A549 (cell line): ENCODE measurements around the gene TCF7L2. TPM values are rescaled to one million over a fixed set of nuclear protein-coding genes. Genes with fewer than 3 reads are reported as not detected.
A peak's percentile ranks its signal among the peaks of the same experiment; 100 is the strongest.

Experiments
- ATAC-seq, 2 experiments: fragments of 200-7000 bp in 1 of 2; fragments of >200 bp in 1 of 2; cut with Nextera tagmentation in 1 of 2; cut with Tn5 transposase in 1 of 2; 3 replicates each; pipeline versions ENCODE4 v1.8.0 to v1.9.1; 2018 to 2020; ENCODE audit warnings: mild to moderate bottlenecking in 1 of 2, moderate library complexity in 1 of 2
- CTCF ChIA-PET: fragments of 300-600 bp; sonication (Branson Sonifier 250); formaldehyde crosslinking; extraction: SDS; loops from one replicate; lab custom pipeline; 2021; ENCODE audit warnings: antibody characterized with exemption, inconsistent platforms; lab: Yijun Ruan, JAX
- POLR2A ChIA-PET: fragments of 350-600 bp; formaldehyde crosslinking; extraction: SDS; loops from one replicate; lab custom pipeline; 2021; ENCODE audit warnings: antibody characterized with exemption, inconsistent platforms; lab: Yijun Ruan, JAX
- DNase-seq, 2 experiments: peaks; one replicate each; pipeline versions ENCODE4 v3.0.0 to v3.0.0-alpha.2; 2011 to 2016; ENCODE audit warnings: low read depth in 1 of 2, low spot score in 1 of 2
- FAIRE-seq: peaks from 2 replicates; lab custom pipeline; 2011; peaks lifted over from hg19 to GRCh38; lab: Jason Lieb, UNC
- H3K27ac ChIP-seq, 2 experiments: fragments of >200 bp; sonication (Bioruptor Twin); formaldehyde crosslinking; 3 replicates each; pipeline ENCODE4 v1.5.1; 2016 to 2017
- H3K4me1 ChIP-seq: fragments of >200 bp; sonication (Bioruptor Twin); formaldehyde crosslinking; 3 replicates; pipeline ENCODE4 v1.6.1; 2016
- H3K4me2 ChIP-seq: fragments of >200 bp; sonication (Bioruptor Twin); formaldehyde crosslinking; 3 replicates; pipeline ENCODE4 v1.6.1; 2016
- H3K4me3 ChIP-seq: fragments of >200 bp; sonication (Bioruptor Twin); formaldehyde crosslinking; 3 replicates; pipeline ENCODE4 v1.5.1; 2016
- H3K9me3 ChIP-seq: fragments of >200 bp; sonication (Bioruptor Twin); formaldehyde crosslinking; 3 replicates; pipeline ENCODE4 v1.6.1; 2016
- CBX2 ChIP-seq: fragments of 200-600 bp; sonication (generic); IDR thresholded peaks from 2 replicates; pipeline ENCODE4 v1.6.1; 2016; ENCODE audit warnings: low read depth, mild to moderate bottlenecking, borderline replicate concordance
- CEBPB ChIP-seq, 2 experiments: fragments of >200 bp in 1 of 2; sonication (Bioruptor Twin) in 1 of 2; formaldehyde crosslinking in 1 of 2; IDR thresholded peaks; 2 replicates each; pipeline ENCODE4 v1.6.1; 2012 to 2016
- CHD2 ChIP-seq: fragments of 150-350 bp; IDR thresholded peaks from 2 replicates; pipeline ENCODE4 v1.6.1; 2014; ENCODE audit warnings: low read length; ENCODE audit not compliant: partially characterized antibody
- CHD4 ChIP-seq: fragments of 200-600 bp; sonication (generic); IDR thresholded peaks from 2 replicates; pipeline ENCODE4 v1.6.1; 2016; ENCODE audit warnings: antibody characterized with exemption, mild to moderate bottlenecking, borderline replicate concordance
- EHF ChIP-seq: fragments of 250-450 bp; sonication (Bioruptor Pico); IDR thresholded peaks from 2 replicates; pipeline ENCODE4 v1.5.0; 2020; ENCODE audit warnings: mild to moderate bottlenecking
- EHMT2 ChIP-seq: fragments of 200-600 bp; sonication (generic); IDR thresholded peaks from 2 replicates; pipeline ENCODE4 v1.6.1; 2016; ENCODE audit warnings: antibody characterized with exemption, low read depth, mild to moderate bottlenecking, moderate library complexity
- EP300 ChIP-seq, 2 experiments: fragments of >200 bp; sonication (Bioruptor Twin); formaldehyde crosslinking; IDR thresholded peaks; 2 replicates in 1 of 2; 3 replicates in 1 of 2; pipeline ENCODE4 v1.6.1; 2016 to 2017
- FOSB ChIP-seq: fragments of 250-450 bp; sonication (Bioruptor Pico); IDR thresholded peaks from 2 replicates; pipeline ENCODE4 v1.5.0; 2020; ENCODE audit warnings: mild to moderate bottlenecking, moderate library complexity
- HOXA7 ChIP-seq: fragments of 250-450 bp; sonication (Bioruptor Pico); IDR thresholded peaks from 2 replicates; pipeline ENCODE4 v1.5.0; 2020; ENCODE audit warnings: mild to moderate bottlenecking, moderate library complexity
- HOXB13 ChIP-seq: fragments of 250-450 bp; sonication (Bioruptor Pico); IDR thresholded peaks from 2 replicates; pipeline ENCODE4 v1.5.0; 2020; ENCODE audit warnings: low read depth, mild to moderate bottlenecking, moderate library complexity
- HOXB5 ChIP-seq: fragments of 250-450 bp; sonication (Bioruptor Pico); IDR thresholded peaks from 2 replicates; pipeline ENCODE4 v1.5.0; 2020; ENCODE audit warnings: mild to moderate bottlenecking, moderate library complexity
- JUNB ChIP-seq: fragments of >200 bp; sonication (Bioruptor Twin); formaldehyde crosslinking; IDR thresholded peaks from 2 replicates; pipeline ENCODE4 v1.6.1; 2016
- MAZ ChIP-seq: fragments of 150-350 bp; IDR thresholded peaks from 2 replicates; pipeline ENCODE4 v1.6.1; 2014; ENCODE audit warnings: antibody characterized with exemption, low read depth, low read length, borderline replicate concordance
- NFE2L2 ChIP-seq: fragments of 150-350 bp; conservative IDR thresholded peaks from 2 replicates; pipeline ENCODE4 v1.6.1; 2014; ENCODE audit warnings: low read length
- NR3C1 ChIP-seq: fragments of >200 bp; sonication (Bioruptor Twin); formaldehyde crosslinking; IDR thresholded peaks from 3 replicates; pipeline ENCODE4 v1.6.1; 2017
- PHF8 ChIP-seq: fragments of 200-600 bp; sonication (generic); IDR thresholded peaks from 2 replicates; pipeline ENCODE4 v1.6.1; 2016; ENCODE audit warnings: low read depth, mild to moderate bottlenecking, antibody characterized with exemption, moderate library complexity, borderline replicate concordance
- POLR2AphosphoS2 ChIP-seq: conservative IDR thresholded peaks from 2 replicates; pipeline ENCODE4 v1.6.1; 2012; ENCODE audit warnings: low read length, improper control_type of control experiment, inconsistent platforms
- RAD21 ChIP-seq, 2 experiments: fragments of >200 bp in 1 of 2; sonication (Bioruptor Twin) in 1 of 2; formaldehyde crosslinking in 1 of 2; IDR thresholded peaks in 1 of 2; conservative IDR thresholded peaks in 1 of 2; 2 replicates in 1 of 2; 3 replicates in 1 of 2; pipeline ENCODE4 v1.6.1; 2012 to 2018; ENCODE audit warnings: inconsistent platforms in 1 of 2
- RARB ChIP-seq: fragments of 250-450 bp; sonication (Bioruptor Pico); IDR thresholded peaks from 2 replicates; pipeline ENCODE4 v1.8.0; 2021; ENCODE audit warnings: mild to moderate bottlenecking, moderate library complexity
- RFX5 ChIP-seq: fragments of 450-650 bp; IDR thresholded peaks from 2 replicates; pipeline ENCODE4 v1.7.1; 2014; ENCODE audit warnings: antibody characterized with exemption, mild to moderate bottlenecking, moderate library complexity
- TP53 ChIP-seq: fragments of 250-450 bp; sonication (Bioruptor Pico); IDR thresholded peaks from 2 replicates; pipeline ENCODE4 v1.5.0; 2021; ENCODE audit warnings: mild to moderate bottlenecking, moderate library complexity
- ZSCAN20 ChIP-seq: fragments of 250-450 bp; sonication (Bioruptor Pico); IDR thresholded peaks from 2 replicates; pipeline ENCODE4 v1.8.0; 2022; ENCODE audit warnings: mild to moderate bottlenecking, moderate library complexity
- WGBS: methylation state at CpG from one replicate; pipeline ENCODE4 v1.1.6; 2017; ENCODE audit errors: missing lambda C conversion rate; 5-methylcytosine and 5-hydroxymethylcytosine counted together
- polyA plus RNA-seq, 4 experiments: library from polyadenylated mRNA; depleted of rRNA in 3 of 4; stranded (reverse); fragments of >200 nt; fragmentation: RNase III in 1 of 4; extraction: RNeasy Plus Mini Kit Qiagen cat#74134 plus additional on column Dnase treatment in 1 of 4; gene quantifications; 2 replicates in 3 of 4; 3 replicates in 1 of 4; pipeline ENCODE4 v1.2.3, GENCODE V29; 2011 to 2017
- TF ChIP-seq, protein P1 (sequence below): IDR thresholded peaks from 2 replicates; pipeline ENCODE4 v1.6.1; 2012
- TF ChIP-seq, protein P2 (sequence below): IDR thresholded peaks from 2 replicates; pipeline ENCODE4 v1.6.1; 2012; ENCODE audit warnings: low read depth, borderline replicate concordance
- TF ChIP-seq, protein P3 (sequence below): fragments of 250-450 bp; sonication (Bioruptor Pico); IDR thresholded peaks from 2 replicates; pipeline ENCODE4 v1.5.0; 2020; ENCODE audit warnings: low read depth, mild to moderate bottlenecking, moderate library complexity
- TF ChIP-seq, protein P4 (sequence below): fragments of >200 bp; sonication (Bioruptor Twin); formaldehyde crosslinking; IDR thresholded peaks from 2 replicates; pipeline ENCODE4 v1.6.1; 2016
- TF ChIP-seq, protein P5 (sequence below): fragments of 200-600 bp; sonication (generic); IDR thresholded peaks from 2 replicates; pipeline ENCODE4 v1.6.1; 2016; ENCODE audit warnings: antibody characterized with exemption, mild to moderate bottlenecking, moderate library complexity

Gene TCF7L2
- polyA plus RNA-seq, 2 of the 4 experiments (the other 2 are of a cell fraction), result 11.3 to 14.5 TPM

DNA sequence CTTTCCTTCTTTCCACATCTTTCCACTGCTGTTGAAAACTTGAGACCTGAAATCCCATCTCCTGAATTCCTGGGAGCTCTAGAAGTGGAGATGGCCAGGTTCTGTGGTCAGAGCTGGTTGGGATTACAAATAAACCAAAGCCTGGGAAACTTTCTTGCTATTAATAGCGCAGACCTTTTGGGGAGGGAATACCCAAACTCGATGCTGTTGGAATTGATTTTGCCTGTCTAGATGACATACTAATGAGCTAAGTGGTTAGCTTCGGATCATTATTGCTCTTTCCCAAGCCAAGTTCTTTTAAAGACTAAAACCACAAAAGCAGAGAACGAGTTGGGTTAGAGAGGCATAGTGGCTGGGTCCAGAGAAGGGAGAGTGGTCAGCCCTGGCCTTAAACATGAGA, 76.6 kb downstream of the TCF7L2 start:
- H3K4me2 ChIP-seq, result no peak overlapping the region
- TF ChIP-seq, protein P1, sequence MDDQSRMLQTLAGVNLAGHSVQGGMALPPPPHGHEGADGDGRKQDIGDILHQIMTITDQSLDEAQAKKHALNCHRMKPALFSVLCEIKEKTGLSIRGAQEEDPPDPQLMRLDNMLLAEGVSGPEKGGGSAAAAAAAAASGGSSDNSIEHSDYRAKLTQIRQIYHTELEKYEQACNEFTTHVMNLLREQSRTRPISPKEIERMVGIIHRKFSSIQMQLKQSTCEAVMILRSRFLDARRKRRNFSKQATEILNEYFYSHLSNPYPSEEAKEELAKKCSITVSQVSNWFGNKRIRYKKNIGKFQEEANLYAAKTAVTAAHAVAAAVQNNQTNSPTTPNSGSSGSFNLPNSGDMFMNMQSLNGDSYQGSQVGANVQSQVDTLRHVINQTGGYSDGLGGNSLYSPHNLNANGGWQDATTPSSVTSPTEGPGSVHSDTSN, result no peak
- TF ChIP-seq HOXA7 (CRISPR knock-in tag) (no peak), CHD2 (no peak), RAD21 (conservative IDR thresholded peaks at IDR 0.05 in 1 of 2, IDR thresholded peaks at IDR 0.05 in 1 of 2) (no peak), RARB (no peak), HOXB13 (CRISPR knock-in tag) (no peak), TP53 (no peak), CEBPB (IDR thresholded peaks at IDR 0.05) (no peak), POLR2AphosphoS2 (no peak), EHMT2 (no peak), JUNB (no peak), CBX2 (no peak), HOXB5 (CRISPR knock-in tag) (no peak), PHF8 (no peak), MAZ (no peak), CHD4 (no peak)
- TF ChIP-seq, protein P2, sequence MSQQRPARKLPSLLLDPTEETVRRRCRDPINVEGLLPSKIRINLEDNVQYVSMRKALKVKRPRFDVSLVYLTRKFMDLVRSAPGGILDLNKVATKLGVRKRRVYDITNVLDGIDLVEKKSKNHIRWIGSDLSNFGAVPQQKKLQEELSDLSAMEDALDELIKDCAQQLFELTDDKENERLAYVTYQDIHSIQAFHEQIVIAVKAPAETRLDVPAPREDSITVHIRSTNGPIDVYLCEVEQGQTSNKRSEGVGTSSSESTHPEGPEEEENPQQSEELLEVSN, result no peak
- TF ChIP-seq, protein P3, sequence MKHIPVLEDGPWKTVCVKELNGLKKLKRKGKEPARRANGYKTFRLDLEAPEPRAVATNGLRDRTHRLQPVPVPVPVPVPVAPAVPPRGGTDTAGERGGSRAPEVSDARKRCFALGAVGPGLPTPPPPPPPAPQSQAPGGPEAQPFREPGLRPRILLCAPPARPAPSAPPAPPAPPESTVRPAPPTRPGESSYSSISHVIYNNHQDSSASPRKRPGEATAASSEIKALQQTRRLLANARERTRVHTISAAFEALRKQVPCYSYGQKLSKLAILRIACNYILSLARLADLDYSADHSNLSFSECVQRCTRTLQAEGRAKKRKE (CRISPR knock-in tag), result no peak
- peak overlapping the region in 1 of 2 experiments; percentile 55; a peak in 3 of 6 replicates for H3K27ac ChIP-seq
- ChIA-PET POLR2A (interaction anchor here (0.5 kb wide), 1 partner anchor 101 kb away, joined by 4 read pairs; no protein-coding TSS in a partner anchor), CTCF (no interaction called here)
- ATAC-seq (0 out of 6 replicates have a peak, but pooled peaks of 1 of the 2 experiments have one; percentile 7), FAIRE-seq (no peak), DNase-seq (no peak)
- H3K4me3 ChIP-seq, result no peak overlapping the region
- peaks cover 57% of the 10 kb centered on the region for H3K4me1 ChIP-seq
- 86% methylated on average over 4 of the region's 4 CpGs for WGBS
- H3K9me3 ChIP-seq, result no peaks in the 10 kb centered on the region

DNA sequence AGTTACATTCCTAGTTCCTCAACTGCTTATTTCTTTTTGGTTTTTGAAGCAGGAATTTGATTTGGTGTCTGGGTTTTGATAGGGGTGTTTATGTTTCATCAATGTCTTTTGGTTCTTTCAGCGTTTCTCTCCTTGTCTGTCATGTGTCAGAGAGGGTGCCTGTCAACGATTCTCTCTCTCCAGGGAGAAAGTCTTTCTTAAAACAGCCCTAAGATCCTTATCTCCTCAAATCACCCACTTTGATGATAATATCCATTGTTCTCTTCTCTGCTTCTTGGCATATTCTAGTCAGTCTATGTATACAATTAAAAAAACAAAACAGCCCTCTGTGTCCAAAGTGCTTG, 77.2 kb downstream of the TCF7L2 start:
- ChIA-PET POLR2A (interaction anchor here (0.5 kb wide), 1 partner anchor 101 kb away, joined by 4 read pairs; no protein-coding TSS in a partner anchor), CTCF (no interaction called here)
- WGBS, result 49% methylated on average over 2 of the region's 2 CpGs
- Histone ChIP-seq H3K27ac (peak overlapping the region; percentile 19 to 48; a peak in 2 of 6 replicates), H3K4me3 (no peak overlapping the region), H3K4me1 (peaks cover 55% of the 10 kb centered on the region), H3K4me2 (peak overlapping the region; percentile 35; the same call in 2 of the 3 replicates), H3K9me3 (no peaks in the 10 kb centered on the region)
- FAIRE-seq (no peak), ATAC-seq (no peak), DNase-seq (no peak)
- TF ChIP-seq EHMT2, result no peak
- TF ChIP-seq NFE2L2, result no peak

DNA sequence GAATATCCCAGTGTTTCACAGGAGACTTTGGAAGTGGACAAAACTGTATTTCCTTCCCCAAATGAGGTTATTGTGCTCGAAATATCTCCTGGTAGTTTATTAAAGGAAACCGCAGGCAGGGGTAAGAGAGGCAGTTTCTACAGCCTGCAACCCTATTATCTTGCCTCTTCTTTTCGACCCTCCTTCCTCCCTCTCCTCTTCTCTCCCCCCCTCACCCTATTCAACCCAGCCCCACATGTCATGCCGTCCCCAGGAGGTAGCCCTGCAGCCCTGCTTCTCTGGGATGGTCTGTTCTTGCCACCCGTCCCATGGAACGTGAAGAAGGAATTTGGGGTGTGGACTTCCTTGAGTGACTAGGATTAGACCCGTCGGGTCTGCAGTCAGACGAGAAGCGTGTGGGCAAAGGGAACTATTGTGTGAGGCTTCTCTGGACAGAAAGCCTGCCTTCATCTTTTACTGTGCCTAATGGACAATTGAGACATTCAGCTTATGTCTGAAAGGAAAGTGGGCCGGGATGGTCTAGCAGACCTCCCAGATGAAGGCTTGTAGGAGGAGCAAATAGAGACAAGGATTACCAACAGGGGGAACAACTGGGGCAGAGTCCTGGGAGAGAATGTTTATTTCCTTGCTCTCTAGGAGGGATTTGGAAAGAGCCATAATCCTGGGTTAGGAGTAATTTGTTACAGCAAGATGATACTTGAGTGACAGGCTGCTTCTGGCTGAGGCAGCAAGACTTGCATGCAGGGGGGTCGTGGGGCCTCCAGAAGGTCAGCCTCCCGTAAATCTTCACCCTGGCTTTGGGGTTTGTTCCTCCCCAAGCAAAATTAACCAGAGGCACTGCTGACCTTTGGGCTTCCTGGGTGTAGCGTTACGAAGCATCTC, 77.8 kb downstream of the TCF7L2 start:
- ATAC-seq (peak; percentile 13 to 55; a peak in 3 of 6 replicates), DNase-seq (no peak), FAIRE-seq (no peak)
- Histone ChIP-seq H3K4me1 (peaks cover 55% of the 10 kb centered on the region), H3K4me2 (peak overlapping the region; percentile 35), H3K9me3 (no peaks in the 10 kb centered on the region), H3K27ac (peak overlapping the region; percentile 19 to 48; a peak in 3 of 6 replicates), H3K4me3 (no peak overlapping the region)
- ChIA-PET POLR2A (no interaction called here), CTCF (no interaction called here)
- 72% methylated on average over 15 of the region's 15 CpGs for WGBS
- no peak for TF ChIP-seq EHF (CRISPR knock-in tag)
- TF ChIP-seq, protein P4, sequence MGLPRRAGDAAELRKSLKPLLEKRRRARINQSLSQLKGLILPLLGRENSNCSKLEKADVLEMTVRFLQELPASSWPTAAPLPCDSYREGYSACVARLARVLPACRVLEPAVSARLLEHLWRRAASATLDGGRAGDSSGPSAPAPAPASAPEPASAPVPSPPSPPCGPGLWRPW, result no peak
- no peak for TF ChIP-seq RFX5
- TF ChIP-seq ZSCAN20, result no peak
- no peak for TF ChIP-seq NR3C1
- no peak for TF ChIP-seq EP300 (IDR thresholded peaks at IDR 0.05)
- TF ChIP-seq, protein P5, sequence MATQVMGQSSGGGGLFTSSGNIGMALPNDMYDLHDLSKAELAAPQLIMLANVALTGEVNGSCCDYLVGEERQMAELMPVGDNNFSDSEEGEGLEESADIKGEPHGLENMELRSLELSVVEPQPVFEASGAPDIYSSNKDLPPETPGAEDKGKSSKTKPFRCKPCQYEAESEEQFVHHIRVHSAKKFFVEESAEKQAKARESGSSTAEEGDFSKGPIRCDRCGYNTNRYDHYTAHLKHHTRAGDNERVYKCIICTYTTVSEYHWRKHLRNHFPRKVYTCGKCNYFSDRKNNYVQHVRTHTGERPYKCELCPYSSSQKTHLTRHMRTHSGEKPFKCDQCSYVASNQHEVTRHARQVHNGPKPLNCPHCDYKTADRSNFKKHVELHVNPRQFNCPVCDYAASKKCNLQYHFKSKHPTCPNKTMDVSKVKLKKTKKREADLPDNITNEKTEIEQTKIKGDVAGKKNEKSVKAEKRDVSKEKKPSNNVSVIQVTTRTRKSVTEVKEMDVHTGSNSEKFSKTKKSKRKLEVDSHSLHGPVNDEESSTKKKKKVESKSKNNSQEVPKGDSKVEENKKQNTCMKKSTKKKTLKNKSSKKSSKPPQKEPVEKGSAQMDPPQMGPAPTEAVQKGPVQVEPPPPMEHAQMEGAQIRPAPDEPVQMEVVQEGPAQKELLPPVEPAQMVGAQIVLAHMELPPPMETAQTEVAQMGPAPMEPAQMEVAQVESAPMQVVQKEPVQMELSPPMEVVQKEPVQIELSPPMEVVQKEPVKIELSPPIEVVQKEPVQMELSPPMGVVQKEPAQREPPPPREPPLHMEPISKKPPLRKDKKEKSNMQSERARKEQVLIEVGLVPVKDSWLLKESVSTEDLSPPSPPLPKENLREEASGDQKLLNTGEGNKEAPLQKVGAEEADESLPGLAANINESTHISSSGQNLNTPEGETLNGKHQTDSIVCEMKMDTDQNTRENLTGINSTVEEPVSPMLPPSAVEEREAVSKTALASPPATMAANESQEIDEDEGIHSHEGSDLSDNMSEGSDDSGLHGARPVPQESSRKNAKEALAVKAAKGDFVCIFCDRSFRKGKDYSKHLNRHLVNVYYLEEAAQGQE, result no peak
- no peak for TF ChIP-seq FOSB
